Right atrium auricular region (tissue), 2 donors: ENCODE data around the gene BAHD1. TPM values are rescaled to one million over a fixed set of nuclear protein-coding genes. Genes with fewer than 3 reads are reported as not detected.

Source experiments
- DNase-seq: peaks from one replicate; pipeline ENCODE4 v3.0.0-alpha.2; 2019; ENCODE audit warnings: low spot score
- H3K27ac ChIP-seq, 2 donors: fragments of 200-600 bp; sonication (generic); 1 replicate in 1 of 2; 2 replicates in 1 of 2; pipeline ENCODE4 v1.5.1; 2016 to 2019
- H3K27me3 ChIP-seq, 2 donors: fragments of 200-600 bp; sonication (generic); one replicate each; pipeline versions ENCODE4 v1.5.1 to v1.6.0; 2017 to 2019
- H3K36me3 ChIP-seq: fragments of 200-600 bp; sonication (generic); one replicate; pipeline ENCODE4 v1.5.1; 2016
- H3K4me1 ChIP-seq, 2 donors: fragments of 200-600 bp; sonication (generic); one replicate each; pipeline versions ENCODE4 v1.5.1 to v1.6.0; 2017 to 2019
- H3K4me3 ChIP-seq, 2 donors: fragments of 200-600 bp; sonication (generic); 1 replicate in 1 of 2; 2 replicates in 1 of 2; pipeline ENCODE4 v1.5.1; 2017 to 2019; ENCODE audit warnings: mild to moderate bottlenecking in 1 of 2, moderate library complexity in 1 of 2
- H3K9me3 ChIP-seq, 2 donors: fragments of 200-600 bp; sonication (generic); one replicate each; pipeline ENCODE4 v1.5.1; 2019
- CTCF ChIP-seq, 2 donors: fragments of 200-600 bp; sonication (generic); IDR thresholded peaks; one replicate each; pipeline ENCODE4 v1.5.1; 2019; ENCODE audit warnings: antibody characterized with exemption in 2 of 2
- total RNA-seq, 2 donors: library from RNA; depleted of rRNA; stranded (reverse); fragments of >200 nt; gene quantifications; one replicate each; pipeline ENCODE4 v1.1.0, GENCODE V29; 2016

Gene BAHD1
- total RNA-seq, 2 donors from 2014 or later, result 11.6 to 19.2 TPM

GRCh38 chr15:40439960-40440742 is 602 bp upstream of the BAHD1 start:
- Histone ChIP-seq H3K27me3 (no peaks in the 10 kb centered on the region), H3K36me3 (no peaks in the 10 kb centered on the region), H3K9me3 (no peaks in the 10 kb centered on the region), H3K4me1 (peaks cover 0 to 69% of the 10 kb centered on the region in 2 donors), H3K27ac (peak overlapping the region; percentile 75 to 85), H3K4me3 (peak overlapping the region; percentile 93 to 95)
- DNase-seq, result no peak
- TF ChIP-seq CTCF (IDR thresholded peaks at IDR 0.05), result no peak

- no peak for DNase-seq
- no peaks in the 10 kb centered on the region for H3K9me3 ChIP-seq
- H3K4me3 ChIP-seq, result peak overlapping the region; percentile 93 to 95
- no peaks in the 10 kb centered on the region for H3K27me3 ChIP-seq
- TF ChIP-seq CTCF (IDR thresholded peaks at IDR 0.05), result peak in 1 of 2 donors; percentile 64
- H3K36me3 ChIP-seq, result no peaks in the 10 kb centered on the region
- H3K27ac ChIP-seq, result peak overlapping the region; percentile 86 to 87
- H3K4me1 ChIP-seq, result peaks cover 0 to 67% of the 10 kb centered on the region in 2 donors
These were observed 1.1 kb downstream of the BAHD1 start for GRCh38 chr15:40441565-40442531.

GRCh38 chr15:40443255-40443654 is 2.5 kb downstream of the BAHD1 start:
- Histone ChIP-seq H3K36me3 (no peaks in the 10 kb centered on the region), H3K4me1 (peaks cover 0 to 59% of the 10 kb centered on the region in 2 donors), H3K27ac (no peak overlapping the region), H3K4me3 (no peak overlapping the region), H3K9me3 (no peaks in the 10 kb centered on the region), H3K27me3 (no peaks in the 10 kb centered on the region)
- no peak for TF ChIP-seq CTCF (IDR thresholded peaks at IDR 0.05)
- DNase-seq, result no peak

GRCh38 chr15:40443846-40444245 is 3.1 kb downstream of the BAHD1 start:
- TF ChIP-seq CTCF (IDR thresholded peaks at IDR 0.05), result no peak
- Histone ChIP-seq H3K36me3 (no peaks in the 10 kb centered on the region), H3K9me3 (no peaks in the 10 kb centered on the region), H3K27me3 (no peaks in the 10 kb centered on the region), H3K4me3 (no peak overlapping the region), H3K27ac (no peak overlapping the region), H3K4me1 (peaks cover 0 to 55% of the 10 kb centered on the region in 2 donors)
- no peak for DNase-seq

GRCh38 chr15:40444736-40445135 is 4.0 kb downstream of the BAHD1 start:
- H3K4me1 ChIP-seq, result peaks cover 0 to 46% of the 10 kb centered on the region in 2 donors
- H3K27ac ChIP-seq, result no peak overlapping the region
- no peaks in the 10 kb centered on the region for H3K36me3 ChIP-seq
- H3K9me3 ChIP-seq, result no peaks in the 10 kb centered on the region
- DNase-seq, result no peak
- no peaks in the 10 kb centered on the region for H3K27me3 ChIP-seq
- H3K4me3 ChIP-seq, result no peak overlapping the region
- no peak for TF ChIP-seq CTCF (IDR thresholded peaks at IDR 0.05)
